K562 (cell line): Measurements from ENCODE around the gene NUDT22.

Source experiments
- ADNP ChIP-seq: fragments of 200-800 bp; sonication (Bioruptor generic); IDR thresholded peaks from 2 replicates; pipeline ENCODE4 v1.6.1; 2016; ENCODE audit warnings: missing genetic modification characterization, missing compliant biosample characterization
- EZH2 ChIP-seq: IDR thresholded peaks from 2 replicates; pipeline ENCODE4 v1.6.1; 2012; ENCODE audit warnings: low read depth, mild to moderate bottlenecking, inconsistent platforms, low read length, borderline replicate concordance
- FOXM1 ChIP-seq, 2 experiments: fragments of 450-650 bp in 1 of 2; sonication (generic) in 1 of 2; formaldehyde crosslinking in 1 of 2; IDR thresholded peaks; 2 replicates each; pipeline versions ENCODE4 v1.6.1 to v1.9.0; 2017 to 2022; ENCODE audit warnings: low read depth in 2 of 2, mild to moderate bottlenecking in 2 of 2, missing genetic modification reagents in 1 of 2, moderate library complexity in 1 of 2
- RBM22 ChIP-seq: fragments of 200-400 bp; formaldehyde crosslinking; IDR thresholded peaks from 2 replicates; pipeline ENCODE4 v1.6.1; 2018; ENCODE audit warnings: low read length, low read depth; ENCODE audit not compliant: poor library complexity, severe bottlenecking
- SMARCC2 ChIP-seq: fragments of 450-650 bp; IDR thresholded peaks from 2 replicates; pipeline ENCODE4 v1.6.1; 2017; ENCODE audit warnings: antibody characterized with exemption, moderate library complexity, mild to moderate bottlenecking, low read depth
- SRSF1 ChIP-seq: fragments of 200-400 bp; formaldehyde crosslinking; IDR thresholded peaks from 2 replicates; pipeline ENCODE4 v1.6.1; 2017; ENCODE audit warnings: mild to moderate bottlenecking, low read depth, low read length, moderate library complexity
- SUPT5H ChIP-seq: fragments of 450-650 bp; IDR thresholded peaks from 2 replicates; pipeline ENCODE4 v1.6.1; 2016
- TF ChIP-seq, protein P1 (sequence below): sonication (generic); formaldehyde crosslinking; IDR thresholded peaks from 2 replicates; pipeline ENCODE4 v1.8.0; 2023; ENCODE audit warnings: mild to moderate bottlenecking, missing genetic modification reagents
- TF ChIP-seq, protein P2 (sequence below): sonication (generic); formaldehyde crosslinking; IDR thresholded peaks from 2 replicates; pipeline ENCODE4 v1.8.1; 2023; ENCODE audit warnings: mild to moderate bottlenecking, missing genetic modification reagents

DNA sequence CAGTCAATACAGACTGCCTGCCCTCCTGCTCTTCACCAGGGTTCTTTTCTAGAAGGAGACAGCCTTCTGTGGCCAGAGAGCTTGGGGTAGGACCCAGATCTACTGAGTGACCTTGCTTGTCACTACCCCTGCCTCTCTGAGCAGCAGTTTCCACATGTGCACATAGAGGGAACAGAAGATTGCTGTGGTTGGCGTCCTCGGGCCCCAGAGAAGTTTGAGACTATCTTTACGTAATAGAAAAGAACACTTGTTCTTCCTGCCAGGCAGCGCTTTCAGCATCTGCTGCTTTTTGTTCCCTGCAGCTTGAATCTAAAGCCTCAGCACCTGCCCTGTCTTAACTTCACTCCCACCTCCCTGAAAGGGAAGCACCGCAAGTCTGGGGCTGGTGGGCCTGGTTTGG, 12.9 kb downstream of the NUDT22 start:
- TF ChIP-seq EZH2 = no peak
- TF ChIP-seq SUPT5H = no peak
- TF ChIP-seq ADNP (tag) = no peak
- TF ChIP-seq, protein P1, sequence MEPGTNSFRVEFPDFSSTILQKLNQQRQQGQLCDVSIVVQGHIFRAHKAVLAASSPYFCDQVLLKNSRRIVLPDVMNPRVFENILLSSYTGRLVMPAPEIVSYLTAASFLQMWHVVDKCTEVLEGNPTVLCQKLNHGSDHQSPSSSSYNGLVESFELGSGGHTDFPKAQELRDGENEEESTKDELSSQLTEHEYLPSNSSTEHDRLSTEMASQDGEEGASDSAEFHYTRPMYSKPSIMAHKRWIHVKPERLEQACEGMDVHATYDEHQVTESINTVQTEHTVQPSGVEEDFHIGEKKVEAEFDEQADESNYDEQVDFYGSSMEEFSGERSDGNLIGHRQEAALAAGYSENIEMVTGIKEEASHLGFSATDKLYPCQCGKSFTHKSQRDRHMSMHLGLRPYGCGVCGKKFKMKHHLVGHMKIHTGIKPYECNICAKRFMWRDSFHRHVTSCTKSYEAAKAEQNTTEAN (CRISPR knock-in tag) = no peak
- TF ChIP-seq, protein P2, sequence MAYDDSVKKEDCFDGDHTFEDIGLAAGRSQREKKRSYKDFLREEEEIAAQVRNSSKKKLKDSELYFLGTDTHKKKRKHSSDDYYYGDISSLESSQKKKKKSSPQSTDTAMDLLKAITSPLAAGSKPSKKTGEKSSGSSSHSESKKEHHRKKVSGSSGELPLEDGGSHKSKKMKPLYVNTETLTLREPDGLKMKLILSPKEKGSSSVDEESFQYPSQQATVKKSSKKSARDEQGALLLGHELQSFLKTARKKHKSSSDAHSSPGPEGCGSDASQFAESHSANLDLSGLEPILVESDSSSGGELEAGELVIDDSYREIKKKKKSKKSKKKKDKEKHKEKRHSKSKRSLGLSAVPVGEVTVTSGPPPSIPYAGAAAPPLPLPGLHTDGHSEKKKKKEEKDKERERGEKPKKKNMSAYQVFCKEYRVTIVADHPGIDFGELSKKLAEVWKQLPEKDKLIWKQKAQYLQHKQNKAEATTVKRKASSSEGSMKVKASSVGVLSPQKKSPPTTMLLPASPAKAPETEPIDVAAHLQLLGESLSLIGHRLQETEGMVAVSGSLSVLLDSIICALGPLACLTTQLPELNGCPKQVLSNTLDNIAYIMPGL (CRISPR knock-in tag) = no peak
- TF ChIP-seq SMARCC2 = no peak
- TF ChIP-seq RBM22 = no peak
- TF ChIP-seq SRSF1 = no peak
- TF ChIP-seq FOXM1 (IDR thresholded peaks at IDR 0.05; ENCODE audit: low read depth) = no peak
- TF ChIP-seq FOXM1 (CRISPR knock-in tag; IDR thresholded peaks at IDR 0.05; ENCODE audit: low read depth) = no peak
